HL-60 (cell line): ENCODE results near the gene ZNF768.

Source experiments
- DNase-seq, 2 experiments: peaks; one replicate each; pipeline ENCODE4 v3.0.0-alpha.2; 2010 to 2020; ENCODE audit warnings: low read depth in 1 of 2, low spot score in 1 of 2
- H3K27ac ChIP-seq: fragments of 250-450 bp; sonication (Bioruptor Pico); replicated peaks from 2 replicates; pipeline ENCODE4 v1.5.1; 2020; ENCODE audit warnings: mild to moderate bottlenecking, moderate library complexity
- H3K27me3 ChIP-seq: fragments of 250-450 bp; sonication (Bioruptor Pico); 2 replicates; pipeline ENCODE4 v1.5.1; 2021; ENCODE audit warnings: mild to moderate bottlenecking, moderate library complexity; ENCODE audit not compliant: insufficient read depth, poor library complexity, severe bottlenecking
- H3K4me3 ChIP-seq: replicated peaks from 2 replicates; pipeline ENCODE4 v1.5.1; 2011; ENCODE audit warnings: mild to moderate bottlenecking, control low read depth, low read length; ENCODE audit not compliant: insufficient read depth
- CTCF ChIP-seq: IDR thresholded peaks from one replicate; pipeline ENCODE4 v1.5.1; 2011; ENCODE audit warnings: low read length, control low read depth, inconsistent platforms; ENCODE audit not compliant: insufficient read depth
- GABPA ChIP-seq: IDR thresholded peaks from 2 replicates; pipeline ENCODE4 v1.6.1; 2012; ENCODE audit warnings: low read depth
- POLR2AphosphoS5 ChIP-seq: IDR thresholded peaks from 2 replicates; pipeline ENCODE4 v1.6.1; 2012; ENCODE audit warnings: low read depth
- REST ChIP-seq: IDR thresholded peaks from 2 replicates; pipeline ENCODE4 v1.6.1; 2012; ENCODE audit warnings: low read depth; ENCODE audit not compliant: insufficient replicate concordance
- SPI1 ChIP-seq: IDR thresholded peaks from 2 replicates; pipeline ENCODE4 v1.6.1; 2012; ENCODE audit warnings: low read depth, mild to moderate bottlenecking, borderline replicate concordance

ZNF768 gene

GRCh38 chr16:30509081-30509765 is 17.1 kb downstream of the ZNF768 start:
- Histone ChIP-seq H3K4me3 (no peak overlapping the region), H3K27me3 (no peaks in the 10 kb centered on the region), H3K27ac (no peak overlapping the region)
- no peak for DNase-seq
- TF ChIP-seq POLR2AphosphoS5 (no peak), REST (no peak), CTCF (no peak), SPI1 (no peak), GABPA (no peak)

- Histone ChIP-seq H3K27ac (no peak overlapping the region), H3K27me3 (no peaks in the 10 kb centered on the region), H3K4me3 (no peak overlapping the region)
- TF ChIP-seq GABPA: no peak
- TF ChIP-seq POLR2AphosphoS5: no peak
- no peak for DNase-seq
Measured at GRCh38 chr16:30503403-30504296, 22.7 kb downstream of the ZNF768 start.

- Histone ChIP-seq H3K27me3 (no peaks in the 10 kb centered on the region), H3K27ac (no peak overlapping the region), H3K4me3 (no peak overlapping the region)
- no peak for DNase-seq
- TF ChIP-seq REST: no peak
- TF ChIP-seq POLR2AphosphoS5: no peak
- no peak for TF ChIP-seq GABPA
- TF ChIP-seq SPI1: no peak
- TF ChIP-seq CTCF: no peak
Measured at GRCh38 chr16:30499284-30499683, 27.1 kb downstream of the ZNF768 start.

- no peak for DNase-seq
- no peak overlapping the region for H3K4me3 ChIP-seq
- H3K27me3 ChIP-seq: no peaks in the 10 kb centered on the region
- TF ChIP-seq SPI1: no peak
- TF ChIP-seq POLR2AphosphoS5: no peak
- no peak for TF ChIP-seq GABPA
- no peak for TF ChIP-seq REST
- no peak for TF ChIP-seq CTCF
- H3K27ac ChIP-seq: no peak overlapping the region
Measured at GRCh38 chr16:30494709-30495108, 31.7 kb downstream of the ZNF768 start.
